ENCODE measurements around the gene CACTIN.

Gene CACTIN

DNA sequence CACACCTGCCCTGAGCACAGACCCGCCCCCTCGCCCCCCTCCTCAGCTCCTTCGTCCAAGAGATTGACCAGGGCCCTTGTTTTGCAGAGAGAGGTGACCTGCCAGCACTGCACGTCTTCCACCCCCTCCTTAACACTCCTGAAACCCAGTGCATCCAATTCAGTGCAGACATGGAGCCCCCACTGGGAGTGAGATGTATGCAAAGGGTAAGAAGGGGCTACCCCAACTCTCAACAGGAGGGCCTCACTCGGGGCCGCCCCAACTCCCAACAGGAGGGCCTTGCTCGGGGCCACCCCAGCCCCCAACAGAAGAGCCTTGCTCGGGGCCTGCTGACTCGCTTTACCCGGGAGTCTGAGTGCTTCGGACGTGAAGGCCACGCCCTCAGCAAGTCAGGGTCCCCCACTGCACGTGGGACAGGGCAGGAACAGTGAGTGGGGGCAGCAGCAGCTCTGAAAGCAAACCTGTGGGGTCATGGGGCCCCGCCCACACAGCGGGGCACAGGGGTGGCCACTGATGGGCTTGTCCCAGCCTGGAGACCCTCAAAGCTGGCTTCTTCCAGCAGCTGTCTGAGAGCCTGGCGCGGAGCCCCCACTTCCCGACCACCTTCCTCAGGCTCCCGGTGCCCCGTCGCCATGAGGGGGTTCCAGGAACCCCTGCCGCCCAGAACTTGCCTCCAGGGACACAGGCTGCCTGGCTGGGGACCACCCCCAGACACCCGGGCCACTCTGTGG lies 5.6 kb downstream of the CACTIN start:
- DNase-seq (ENCODE audit: low read depth), result no peak
- no peak overlapping the region for H3K4me3 ChIP-seq (ENCODE audit: low read depth, low read length)
- TF ChIP-seq, protein P1, sequence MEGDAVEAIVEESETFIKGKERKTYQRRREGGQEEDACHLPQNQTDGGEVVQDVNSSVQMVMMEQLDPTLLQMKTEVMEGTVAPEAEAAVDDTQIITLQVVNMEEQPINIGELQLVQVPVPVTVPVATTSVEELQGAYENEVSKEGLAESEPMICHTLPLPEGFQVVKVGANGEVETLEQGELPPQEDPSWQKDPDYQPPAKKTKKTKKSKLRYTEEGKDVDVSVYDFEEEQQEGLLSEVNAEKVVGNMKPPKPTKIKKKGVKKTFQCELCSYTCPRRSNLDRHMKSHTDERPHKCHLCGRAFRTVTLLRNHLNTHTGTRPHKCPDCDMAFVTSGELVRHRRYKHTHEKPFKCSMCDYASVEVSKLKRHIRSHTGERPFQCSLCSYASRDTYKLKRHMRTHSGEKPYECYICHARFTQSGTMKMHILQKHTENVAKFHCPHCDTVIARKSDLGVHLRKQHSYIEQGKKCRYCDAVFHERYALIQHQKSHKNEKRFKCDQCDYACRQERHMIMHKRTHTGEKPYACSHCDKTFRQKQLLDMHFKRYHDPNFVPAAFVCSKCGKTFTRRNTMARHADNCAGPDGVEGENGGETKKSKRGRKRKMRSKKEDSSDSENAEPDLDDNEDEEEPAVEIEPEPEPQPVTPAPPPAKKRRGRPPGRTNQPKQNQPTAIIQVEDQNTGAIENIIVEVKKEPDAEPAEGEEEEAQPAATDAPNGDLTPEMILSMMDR (conservative IDR thresholded peaks at IDR 0.05; ENCODE audit: low read depth, low read length), result no peak

DNA sequence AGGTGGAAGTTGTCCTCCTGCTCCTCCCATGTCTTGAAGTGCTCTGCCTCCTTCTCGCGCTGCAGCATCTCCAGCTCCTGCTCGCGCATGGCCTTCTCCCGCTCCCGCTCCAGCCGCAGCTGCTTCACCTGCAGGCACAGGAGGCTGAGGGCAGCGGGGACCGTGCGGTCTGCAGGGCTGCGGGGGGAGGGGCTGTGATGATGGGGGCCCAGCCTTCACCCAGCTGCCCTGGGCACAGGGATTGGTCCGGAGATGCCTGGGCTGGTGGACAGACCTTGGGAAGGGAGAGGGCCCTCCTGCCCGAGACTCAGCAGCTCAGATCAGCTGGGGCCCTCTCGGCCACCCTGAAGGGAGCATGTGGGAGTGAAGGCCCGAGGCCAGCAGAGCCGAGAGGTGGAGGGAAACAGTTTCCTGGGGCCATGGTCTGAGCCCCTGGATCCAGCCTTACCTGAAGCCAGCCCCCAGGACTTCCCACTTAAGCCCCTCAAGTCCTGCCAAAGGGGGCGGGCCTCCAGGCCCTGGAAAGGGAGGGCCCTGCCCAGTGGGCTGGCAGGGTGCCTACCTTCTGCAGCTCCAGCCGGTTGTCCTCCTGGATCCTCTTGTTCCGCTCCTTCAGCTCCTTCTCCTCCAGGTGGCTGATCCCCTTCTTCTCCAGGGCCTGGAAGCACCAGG lies 6.3 kb downstream of the CACTIN start:
- H3K4me3 ChIP-seq (ENCODE audit: low read depth, low read length), result no peak overlapping the region
- TF ChIP-seq, protein P1 (conservative IDR thresholded peaks at IDR 0.05; ENCODE audit: low read depth, low read length), result no peak
- no peak for DNase-seq (ENCODE audit: low read depth)

- TF ChIP-seq, protein P1 (conservative IDR thresholded peaks at IDR 0.05; ENCODE audit: low read depth, low read length), result no peak
- no peak overlapping the region for H3K4me3 ChIP-seq (ENCODE audit: low read depth, low read length)
- no peak for DNase-seq (ENCODE audit: low read depth)
These were observed 7.0 kb downstream of the CACTIN start for GRCh38 chr19:3619631-3620012.

- no peak overlapping the region for H3K4me3 ChIP-seq (ENCODE audit: low read depth, low read length)
- no peak for DNase-seq (ENCODE audit: low read depth)
- TF ChIP-seq, protein P1 (conservative IDR thresholded peaks at IDR 0.05; ENCODE audit: low read depth, low read length), result no peak
These were observed 7.6 kb downstream of the CACTIN start for GRCh38 chr19:3618811-3619630.

DNA sequence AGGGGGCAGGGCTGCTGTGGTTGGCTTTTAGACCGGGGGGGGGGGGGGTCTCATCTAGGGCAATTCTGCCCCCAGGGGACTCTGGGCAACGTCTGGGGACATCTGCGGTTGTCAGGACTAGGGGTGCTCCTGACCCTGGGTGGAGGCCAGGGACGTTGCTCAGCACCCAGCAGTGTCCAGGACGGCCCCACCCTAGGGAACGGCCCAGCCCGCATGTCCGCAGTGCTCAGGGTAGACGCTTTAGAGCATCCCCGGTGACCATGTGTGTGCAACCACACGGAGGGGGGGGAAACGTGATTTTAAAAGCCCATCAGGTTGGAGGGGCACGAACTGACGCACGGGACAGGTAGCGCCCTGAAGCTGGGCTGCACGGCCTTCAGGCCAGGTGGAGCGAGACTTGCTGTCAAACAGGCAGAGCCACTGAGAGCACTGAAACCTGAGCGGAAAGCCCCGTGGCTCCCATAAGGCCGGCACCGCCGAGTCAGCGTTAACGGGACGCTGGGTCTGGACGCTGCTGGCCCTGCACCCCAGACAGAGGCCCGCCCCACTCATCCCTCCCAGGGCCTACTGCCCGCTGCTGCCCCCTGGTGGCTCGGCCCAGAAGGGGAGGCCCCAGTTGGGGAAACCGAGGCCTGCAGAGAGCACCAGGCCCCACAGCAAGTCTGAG lies 8.3 kb downstream of the CACTIN start:
- no peak overlapping the region for H3K4me3 ChIP-seq (ENCODE audit: low read depth, low read length)
- TF ChIP-seq, protein P1 (conservative IDR thresholded peaks at IDR 0.05; ENCODE audit: low read depth, low read length), result peak; percentile 91
- DNase-seq (ENCODE audit: low read depth), result peak; percentile 61

DNA sequence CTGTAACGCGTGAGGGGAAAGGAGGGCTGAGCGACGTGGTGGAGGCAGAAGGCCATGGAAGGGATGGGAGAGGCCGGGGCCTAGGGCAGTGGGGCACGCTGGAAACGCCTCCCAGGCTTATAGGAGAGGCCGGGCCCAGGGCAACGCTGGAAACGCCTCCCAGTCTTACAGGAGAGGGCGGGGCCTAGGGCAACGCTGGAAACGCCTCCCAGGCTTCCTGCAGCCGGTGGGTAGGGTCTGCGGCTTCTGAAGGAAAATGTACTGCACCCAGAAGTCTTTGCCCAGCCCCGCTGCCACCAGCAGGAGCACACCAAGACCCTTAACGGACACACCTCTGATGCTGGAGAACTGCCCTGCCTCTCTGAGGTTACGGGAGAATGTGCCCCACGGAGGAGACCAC lies 9.1 kb downstream of the CACTIN start:
- H3K4me3 ChIP-seq (ENCODE audit: low read depth, low read length), result no peak overlapping the region
- TF ChIP-seq, protein P1 (conservative IDR thresholded peaks at IDR 0.05; ENCODE audit: low read depth, low read length), result no peak
- no peak for DNase-seq (ENCODE audit: low read depth)

Data from choroid plexus epithelial cell (primary cell).